Stimulated activated naive CD8-positive, alpha-beta T cell treated with anti-CD3 and anti-CD28 coated beads, Interleukin-15, Interleukin-2, amounts not matched to agents 100 ng/mL and 50 ng/mL, for 24 hours (primary cell): ENCODE data around the gene ENTHD1.

Experiments used
- H3K27ac Mint-ChIP-seq: one replicate; pipeline ENCODE4 v1.8.0; 2021; ENCODE audit warnings: mild to moderate bottlenecking, mixed read lengths
- H3K27me3 Mint-ChIP-seq: one replicate; pipeline ENCODE4 v1.8.0; 2021; ENCODE audit warnings: mixed read lengths
- H3K36me3 Mint-ChIP-seq: one replicate; pipeline ENCODE4 v1.8.0; 2021; ENCODE audit warnings: low read depth, mixed read lengths
- H3K4me1 Mint-ChIP-seq: one replicate; pipeline ENCODE4 v1.8.0; 2021; ENCODE audit warnings: low read depth, mixed read lengths
- H3K4me3 Mint-ChIP-seq: one replicate; pipeline ENCODE4 v1.8.0; 2021; ENCODE audit warnings: mild to moderate bottlenecking, mixed read lengths
- H3K9me3 Mint-ChIP-seq: one replicate; pipeline ENCODE4 v1.8.0; 2021; ENCODE audit warnings: mixed read lengths

Gene ENTHD1

GRCh38 chr22:39893526-39893925, at the start of gene ENTHD1:
Gene ENTHD1 (minus strand): TSS chr22:39893760. CDS start chr22:39887748, 6,012 bp downstream.
- peaks cover 8% of the 10 kb centered on the region for H3K9me3 Mint-ChIP-seq
- H3K4me3 Mint-ChIP-seq: no peak within 1 kb of the TSS
- no peaks in the 10 kb centered on the region for H3K27me3 Mint-ChIP-seq
- peaks cover 16% of the 10 kb centered on the region for H3K4me1 Mint-ChIP-seq
- H3K36me3 Mint-ChIP-seq: no peaks in the 10 kb centered on the region
- H3K27ac Mint-ChIP-seq: peak within 1 kb of the TSS; percentile 11

DNA sequence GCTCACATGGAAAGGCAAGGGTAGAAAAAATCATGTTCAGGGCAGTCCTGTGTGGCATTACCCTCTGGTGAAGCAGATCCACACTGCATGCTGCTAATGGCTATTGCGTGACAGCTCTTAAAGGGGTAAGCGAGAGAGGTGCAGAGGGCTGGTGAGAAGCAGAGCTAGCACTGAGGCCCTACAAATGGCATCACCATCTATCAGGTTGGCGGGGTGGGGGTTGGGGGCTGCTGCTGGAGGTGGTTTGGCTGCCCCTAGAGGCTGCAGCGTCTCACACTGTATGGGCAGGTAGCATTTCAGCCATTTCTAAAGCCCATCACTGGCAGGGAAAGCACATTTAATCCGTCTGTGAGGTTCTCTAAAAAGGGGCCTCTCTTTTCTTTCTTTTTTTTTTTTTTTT, 49.8 kb upstream of the ENTHD1 start:
- peaks cover 98% of the 10 kb centered on the region for H3K4me1 Mint-ChIP-seq
- H3K9me3 Mint-ChIP-seq: no peaks in the 10 kb centered on the region
- H3K27ac Mint-ChIP-seq: peak overlapping the region; percentile 93
- peaks cover 24% of the 10 kb centered on the region for H3K36me3 Mint-ChIP-seq
- no peaks in the 10 kb centered on the region for H3K27me3 Mint-ChIP-seq
- H3K4me3 Mint-ChIP-seq: peak overlapping the region; percentile 73

DNA sequence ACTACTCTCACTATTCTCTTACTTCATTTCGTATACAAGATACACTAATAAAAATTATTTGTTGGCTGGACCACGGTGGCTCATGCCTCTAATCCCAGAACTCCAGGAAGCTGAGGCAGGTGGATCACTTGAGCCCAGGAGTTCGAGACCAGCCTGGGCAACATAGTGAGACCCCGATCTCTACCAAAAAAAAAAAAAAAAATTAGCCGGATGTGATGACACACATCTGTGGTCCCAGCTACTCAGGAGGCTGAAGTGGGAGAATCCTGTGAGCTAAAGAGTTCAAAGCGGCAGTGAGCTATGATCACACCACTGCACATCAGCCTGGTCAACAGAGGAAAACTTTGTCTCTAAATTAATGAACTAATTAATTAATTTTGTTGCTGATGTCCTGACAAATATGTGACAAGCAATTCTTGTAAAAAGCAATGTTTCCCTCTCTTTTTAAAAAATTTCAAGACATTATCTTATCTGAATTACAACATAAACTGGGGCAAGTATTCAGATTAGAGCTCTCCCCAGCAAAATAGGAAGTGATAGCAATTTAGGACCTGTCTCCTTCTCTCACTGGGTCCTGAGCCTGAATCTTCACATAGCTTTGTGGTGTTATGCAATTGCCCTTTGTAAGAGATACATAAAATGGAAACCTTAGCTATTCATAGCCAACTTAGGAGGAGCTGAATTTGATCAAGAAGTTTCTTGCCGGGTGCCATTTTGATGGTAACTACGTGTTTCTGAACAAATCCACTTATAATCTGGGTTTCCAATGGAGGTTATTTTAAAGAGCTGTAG, 49.1 kb upstream of the ENTHD1 start:
- peaks cover 98% of the 10 kb centered on the region for H3K4me1 Mint-ChIP-seq
- H3K36me3 Mint-ChIP-seq: peaks cover 23% of the 10 kb centered on the region
- H3K27me3 Mint-ChIP-seq: no peaks in the 10 kb centered on the region
- peak overlapping the region; percentile 93 for H3K27ac Mint-ChIP-seq
- no peaks in the 10 kb centered on the region for H3K9me3 Mint-ChIP-seq
- peak overlapping the region; percentile 73 for H3K4me3 Mint-ChIP-seq

DNA sequence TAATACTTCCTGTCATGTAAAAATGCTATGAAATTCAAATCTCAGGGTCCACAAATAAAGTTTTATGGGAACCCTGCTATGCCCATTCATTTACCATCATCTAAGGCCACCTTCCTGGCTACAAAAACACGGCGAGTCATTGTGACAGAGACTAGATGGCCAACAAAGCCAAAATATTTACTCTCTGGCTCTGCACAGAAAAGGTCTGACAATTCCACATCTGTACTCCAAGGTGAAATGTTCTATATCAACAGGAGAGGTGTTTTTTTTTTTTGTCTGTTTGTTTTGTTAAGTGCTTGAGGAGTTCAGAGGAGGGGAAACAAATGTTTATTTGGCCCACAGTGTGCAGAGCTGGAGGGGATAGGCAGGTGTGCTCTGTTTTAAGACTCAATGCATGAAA, 48.0 kb upstream of the ENTHD1 start:
- H3K4me3 Mint-ChIP-seq: peak overlapping the region; percentile 36
- no peaks in the 10 kb centered on the region for H3K9me3 Mint-ChIP-seq
- peaks cover 98% of the 10 kb centered on the region for H3K4me1 Mint-ChIP-seq
- H3K27me3 Mint-ChIP-seq: no peaks in the 10 kb centered on the region
- H3K36me3 Mint-ChIP-seq: peaks cover 23% of the 10 kb centered on the region
- peak overlapping the region; percentile 84 for H3K27ac Mint-ChIP-seq

DNA sequence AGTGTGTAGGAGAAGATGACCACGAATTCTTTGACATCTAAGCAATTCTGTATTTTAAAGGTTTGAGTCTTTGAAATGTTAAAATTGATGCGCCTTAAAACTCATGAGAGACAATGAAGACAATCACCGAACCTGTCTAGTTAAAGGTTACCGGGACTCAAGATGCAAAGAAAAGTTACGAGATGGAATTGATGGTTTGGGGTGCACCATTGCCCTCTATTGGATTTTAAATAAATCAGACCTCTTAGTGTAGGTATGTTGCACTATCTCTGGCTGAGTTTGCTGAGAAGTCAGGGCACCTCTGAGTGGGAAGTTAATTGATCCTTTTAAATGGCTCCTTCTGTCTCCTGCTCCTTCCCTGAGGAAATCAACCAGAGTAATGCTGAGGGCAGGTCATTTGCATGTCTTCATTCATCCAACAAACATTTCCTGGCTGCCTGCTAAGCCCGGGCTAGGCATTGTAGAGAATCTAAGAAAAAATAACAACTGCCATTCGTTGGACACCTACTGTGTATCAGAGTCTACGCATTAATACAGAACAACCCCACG, 47.3 kb upstream of the ENTHD1 start:
- no peaks in the 10 kb centered on the region for H3K27me3 Mint-ChIP-seq
- peak overlapping the region; percentile 43 for H3K4me3 Mint-ChIP-seq
- H3K9me3 Mint-ChIP-seq: no peaks in the 10 kb centered on the region
- peak overlapping the region; percentile 84 for H3K27ac Mint-ChIP-seq
- peaks cover 24% of the 10 kb centered on the region for H3K36me3 Mint-ChIP-seq
- H3K4me1 Mint-ChIP-seq: peaks cover 98% of the 10 kb centered on the region

DNA sequence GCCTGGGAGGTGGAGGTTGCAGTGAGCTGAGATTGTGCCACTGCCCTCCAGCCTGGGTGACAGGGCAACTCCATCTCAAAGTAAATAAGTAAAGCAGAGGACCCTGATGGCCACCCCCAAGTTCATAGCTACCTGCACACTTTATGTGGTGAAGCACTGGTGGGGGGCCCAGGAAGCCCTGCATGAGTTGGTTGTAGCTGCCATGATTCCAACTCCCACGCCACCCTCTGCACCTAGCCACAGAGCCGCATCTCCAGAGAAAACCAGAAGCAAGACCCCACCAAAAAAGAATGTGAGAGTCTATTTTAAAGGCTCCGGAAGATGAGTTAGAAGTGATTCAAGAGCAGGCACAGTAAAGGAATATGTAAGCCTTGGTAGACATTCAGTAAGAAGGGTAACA, 46.3 kb upstream of the ENTHD1 start:
- Mint-ChIP-seq H3K4me1 (peaks cover 98% of the 10 kb centered on the region), H3K9me3 (no peaks in the 10 kb centered on the region), H3K27me3 (no peaks in the 10 kb centered on the region), H3K4me3 (peak overlapping the region; percentile 43), H3K36me3 (peaks cover 20% of the 10 kb centered on the region), H3K27ac (peak overlapping the region; percentile 84)

DNA sequence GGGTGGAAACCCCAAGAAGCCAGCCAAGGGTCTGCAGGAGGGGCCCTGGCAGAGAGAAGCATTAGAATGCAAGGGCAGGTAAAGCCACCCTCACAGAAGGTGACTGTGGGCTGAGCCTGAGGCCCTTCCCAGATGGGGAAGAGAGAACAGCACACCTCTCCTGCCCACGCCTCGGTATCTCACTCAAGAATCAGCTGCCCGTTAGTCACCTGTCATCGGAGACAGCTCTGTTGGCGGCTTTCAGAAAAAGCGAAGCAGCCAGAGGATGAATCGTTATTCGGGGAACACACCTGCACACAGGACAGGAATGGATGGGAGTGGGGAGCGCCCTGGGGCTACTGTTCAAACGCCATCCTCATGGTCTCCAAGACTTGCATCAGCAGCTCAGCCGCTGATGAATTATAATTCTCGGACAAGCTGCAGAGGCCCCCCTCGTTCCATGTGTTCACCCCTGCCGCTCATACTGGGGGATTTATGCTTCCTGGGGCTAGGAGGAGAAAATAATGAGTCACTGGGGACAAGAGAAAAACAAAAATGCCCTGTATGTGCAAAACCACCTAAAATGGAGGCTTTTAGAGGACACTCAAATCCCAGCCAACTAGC, 45.0 kb upstream of the ENTHD1 start:
- Mint-ChIP-seq H3K36me3 (peaks cover 18% of the 10 kb centered on the region), H3K9me3 (no peaks in the 10 kb centered on the region), H3K27ac (peak overlapping the region; percentile 87), H3K4me3 (peak overlapping the region; percentile 81), H3K4me1 (peaks cover 98% of the 10 kb centered on the region), H3K27me3 (no peaks in the 10 kb centered on the region)

DNA sequence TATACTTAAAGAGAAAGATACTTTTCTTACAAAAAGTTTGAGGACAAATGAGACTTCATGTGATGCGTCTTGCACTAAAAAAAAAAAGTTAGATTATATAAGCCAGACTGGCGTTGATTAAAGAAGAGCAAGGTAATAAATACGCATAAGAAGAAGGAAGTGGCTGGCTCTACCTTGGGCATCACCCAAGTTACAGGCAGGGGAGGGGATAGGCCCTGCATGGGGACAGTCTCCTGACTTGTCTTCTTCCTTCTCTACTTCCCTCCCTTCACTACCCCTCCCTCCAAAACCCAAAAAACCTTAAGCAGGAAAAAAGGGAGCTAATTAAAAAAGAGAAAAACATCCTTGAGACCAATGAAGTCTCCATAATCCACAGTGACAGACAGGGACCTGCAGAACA, 44.3 kb upstream of the ENTHD1 start:
- Mint-ChIP-seq H3K9me3 (no peaks in the 10 kb centered on the region), H3K36me3 (peaks cover 18% of the 10 kb centered on the region), H3K4me3 (peak overlapping the region; percentile 81), H3K27me3 (no peaks in the 10 kb centered on the region), H3K4me1 (peaks cover 98% of the 10 kb centered on the region), H3K27ac (peak overlapping the region; percentile 87)

- Mint-ChIP-seq H3K27me3 (no peaks in the 10 kb centered on the region), H3K27ac (peak overlapping the region; percentile 87), H3K9me3 (no peaks in the 10 kb centered on the region), H3K36me3 (peaks cover 16% of the 10 kb centered on the region), H3K4me3 (peak overlapping the region; percentile 81), H3K4me1 (peaks cover 90% of the 10 kb centered on the region)
Observed at GRCh38 chr22:39936523-39937145, 43.1 kb upstream of the ENTHD1 start.

- Mint-ChIP-seq H3K4me1 (peaks cover 80% of the 10 kb centered on the region), H3K36me3 (peaks cover 14% of the 10 kb centered on the region), H3K27ac (peak overlapping the region; percentile 87), H3K4me3 (peak overlapping the region; percentile 81), H3K9me3 (no peaks in the 10 kb centered on the region), H3K27me3 (no peaks in the 10 kb centered on the region)
Observed at GRCh38 chr22:39935612-39936011, 42.1 kb upstream of the ENTHD1 start.

- no peaks in the 10 kb centered on the region for H3K27me3 Mint-ChIP-seq
- H3K36me3 Mint-ChIP-seq: peaks cover 10% of the 10 kb centered on the region
- peak overlapping the region; percentile 93 for H3K27ac Mint-ChIP-seq
- H3K4me1 Mint-ChIP-seq: peaks cover 75% of the 10 kb centered on the region
- H3K9me3 Mint-ChIP-seq: no peaks in the 10 kb centered on the region
- peak overlapping the region; percentile 81 for H3K4me3 Mint-ChIP-seq
Observed at GRCh38 chr22:39935116-39935515, 41.6 kb upstream of the ENTHD1 start.

DNA sequence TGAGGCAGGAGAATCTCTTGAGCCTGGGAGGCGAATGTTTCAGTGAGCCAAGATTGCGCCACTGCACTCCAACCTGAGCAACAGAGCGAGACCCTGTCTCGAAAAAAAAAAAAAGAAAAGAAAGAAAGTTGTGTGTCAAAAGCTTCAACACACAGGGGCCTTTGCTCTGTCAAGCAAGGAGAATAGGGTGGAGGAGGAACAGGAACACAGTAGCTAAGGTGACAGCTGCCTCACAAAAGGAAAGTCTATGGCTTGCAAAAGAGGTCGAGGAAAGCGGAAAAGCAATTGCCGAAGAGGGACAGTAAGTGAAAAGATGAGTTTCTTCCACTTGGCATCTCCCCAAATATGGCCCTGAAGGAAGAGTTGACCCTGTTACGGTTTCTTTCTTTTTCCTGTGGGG, 40.2 kb upstream of the ENTHD1 start:
- Mint-ChIP-seq H3K27me3 (no peaks in the 10 kb centered on the region), H3K9me3 (no peaks in the 10 kb centered on the region), H3K27ac (peak overlapping the region; percentile 93), H3K36me3 (peaks cover 10% of the 10 kb centered on the region), H3K4me3 (peak overlapping the region; percentile 81), H3K4me1 (peaks cover 63% of the 10 kb centered on the region)

GRCh38 chr22:39932918-39933649, 39.5 kb upstream of the ENTHD1 start:
- Mint-ChIP-seq H3K4me3 (peak overlapping the region; percentile 81), H3K27me3 (no peaks in the 10 kb centered on the region), H3K36me3 (peaks cover 10% of the 10 kb centered on the region), H3K9me3 (no peaks in the 10 kb centered on the region), H3K27ac (peak overlapping the region; percentile 93), H3K4me1 (peaks cover 56% of the 10 kb centered on the region)

DNA sequence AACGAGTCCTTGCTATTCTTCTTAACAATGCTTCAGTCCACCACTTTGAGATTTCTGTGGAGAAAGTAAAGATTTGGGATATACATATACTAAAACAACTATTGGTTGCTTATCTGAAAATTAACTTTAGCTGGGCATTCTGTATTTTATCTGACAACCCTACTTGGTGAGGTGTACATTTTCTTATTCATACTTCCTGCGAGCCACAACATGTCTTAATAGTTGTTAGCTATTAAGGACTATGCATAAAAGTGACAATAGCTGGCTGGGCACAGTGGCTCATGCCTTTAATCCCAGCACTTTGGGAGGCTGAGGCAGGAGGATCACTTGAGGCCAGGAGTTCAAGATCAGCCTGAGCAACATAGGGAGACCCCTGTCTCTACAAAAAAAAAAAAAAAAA, 38.6 kb upstream of the ENTHD1 start:
- no peaks in the 10 kb centered on the region for H3K27me3 Mint-ChIP-seq
- H3K4me1 Mint-ChIP-seq: peaks cover 47% of the 10 kb centered on the region
- no peaks in the 10 kb centered on the region for H3K9me3 Mint-ChIP-seq
- peaks cover 14% of the 10 kb centered on the region for H3K36me3 Mint-ChIP-seq
- no peak overlapping the region for H3K4me3 Mint-ChIP-seq
- no peak overlapping the region for H3K27ac Mint-ChIP-seq
